ENCODE data around the gene MAP7D3.
"Not testable (repeated sequence)": the region's sequence is repeated elsewhere in the genome, so short reads cannot be mapped to it uniquely, and the experiment has no call there.

MAP7D3 gene

DNA sequence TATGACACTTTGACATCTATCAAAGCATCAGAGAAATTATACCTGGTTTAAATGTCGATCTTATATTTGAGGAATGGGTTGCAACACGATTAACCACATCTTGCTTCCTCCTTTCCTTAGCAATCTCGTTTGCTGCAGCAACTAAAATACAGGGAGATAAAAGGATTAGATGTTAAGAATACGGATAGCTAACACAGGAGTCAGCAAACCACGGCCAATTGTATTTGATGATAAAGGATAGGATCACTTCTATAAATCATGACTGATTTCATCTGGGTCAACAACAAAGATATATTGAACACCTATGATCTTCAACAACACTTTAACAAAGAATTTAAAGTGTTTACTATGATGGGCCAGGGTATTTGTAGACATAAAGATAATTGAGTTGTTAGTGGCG lies 5.0 kb downstream of the MAP7D3 start:
- no peak for DNase-seq

DNA sequence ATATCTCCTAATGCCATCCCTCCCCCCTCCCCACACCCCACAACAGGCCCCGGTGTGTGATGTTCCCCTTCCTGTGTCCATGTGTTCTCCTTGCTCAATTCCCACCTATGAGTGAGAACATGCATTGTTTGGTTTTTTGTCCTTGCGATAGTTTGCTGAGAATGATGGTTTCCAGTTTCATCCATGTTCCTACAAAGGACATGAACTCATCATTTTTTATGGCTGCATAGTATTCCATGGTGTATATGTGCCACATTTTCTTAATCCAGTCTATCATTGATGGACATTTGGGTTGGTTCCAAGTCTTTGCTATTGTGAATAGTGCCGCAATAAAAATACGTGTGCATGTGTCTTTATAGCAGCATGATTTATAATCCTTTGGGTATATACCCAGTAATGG lies 13.4 kb downstream of the MAP7D3 start:
- not testable (repeated sequence) for DNase-seq

DNA sequence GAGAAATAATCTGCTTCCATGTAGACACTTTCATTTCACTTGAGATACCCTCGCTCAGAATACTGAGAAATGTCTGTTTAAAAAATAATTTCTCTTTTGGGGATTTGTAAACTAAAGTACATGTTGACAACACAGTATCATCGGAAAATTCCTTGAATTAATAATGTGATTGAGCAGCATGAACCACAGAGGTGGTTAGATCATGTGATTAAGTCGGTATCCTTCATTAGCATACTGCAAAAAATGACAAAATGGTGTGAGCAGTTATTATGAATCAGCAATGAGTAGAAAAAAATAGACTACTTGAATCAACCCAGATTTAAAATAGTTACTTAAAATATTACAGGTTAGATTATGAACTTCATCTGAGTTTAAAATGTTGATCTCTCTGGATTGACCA lies 14.1 kb downstream of the MAP7D3 start:
- no peak for DNase-seq

DNA sequence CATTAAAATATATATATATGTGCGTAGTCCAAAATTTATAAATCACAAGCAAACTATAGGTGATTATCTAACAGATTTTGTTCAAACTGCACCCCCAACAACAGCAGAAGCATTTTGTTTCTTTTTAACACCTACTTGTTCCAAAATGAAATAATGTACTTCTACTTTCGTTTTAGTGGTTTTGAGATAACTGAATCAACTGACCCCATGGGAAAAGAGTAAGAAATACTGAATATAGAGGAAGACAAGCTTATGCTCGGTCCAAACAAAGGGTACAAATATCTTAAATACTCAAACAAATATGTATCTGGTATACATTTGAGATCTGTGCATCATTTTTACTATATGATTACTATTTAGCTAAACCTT lies 22.4 kb downstream of the MAP7D3 start:
- no peak for DNase-seq

DNA sequence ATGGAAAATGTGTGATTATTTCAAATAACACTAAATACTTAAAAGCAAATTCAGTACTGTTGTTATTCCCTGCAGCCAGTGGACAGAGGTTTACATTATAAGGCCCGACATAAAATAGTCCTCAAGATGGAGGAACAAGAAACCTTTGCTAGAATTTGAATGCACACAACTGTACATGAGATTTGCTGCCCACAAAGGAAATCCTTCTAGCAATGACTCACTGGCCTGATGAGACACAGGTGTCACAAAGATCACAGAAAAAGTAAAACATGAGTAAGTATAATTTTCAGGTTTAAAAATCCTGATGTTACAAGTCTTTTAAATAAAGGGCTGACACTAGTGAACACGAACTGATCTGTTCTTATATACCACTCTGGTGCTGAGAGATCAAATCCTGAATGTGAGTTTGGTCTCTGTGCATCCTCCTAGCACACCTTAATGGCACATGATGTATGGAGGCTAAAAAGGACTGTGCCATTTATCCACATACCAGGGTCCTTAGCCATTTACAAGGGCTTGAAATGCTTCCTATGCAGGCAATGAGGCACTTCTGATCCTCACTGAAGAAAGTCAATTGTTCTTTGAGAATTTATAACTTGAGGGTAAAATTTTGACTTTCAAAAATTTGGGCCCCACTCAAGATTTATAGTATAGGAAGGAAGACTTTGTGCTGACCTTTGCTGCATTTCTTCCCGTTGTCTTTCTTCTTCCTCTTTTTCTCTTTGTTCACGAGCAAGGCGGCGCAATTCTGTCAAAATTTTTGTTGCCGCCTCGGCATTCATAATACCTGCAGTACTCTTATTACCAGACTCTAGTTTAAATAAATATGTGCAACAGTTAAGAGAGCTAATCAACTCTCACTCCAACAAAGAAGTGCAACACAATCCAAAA lies 23.0 kb downstream of the MAP7D3 start:
- DNase-seq, result no peak

DNA sequence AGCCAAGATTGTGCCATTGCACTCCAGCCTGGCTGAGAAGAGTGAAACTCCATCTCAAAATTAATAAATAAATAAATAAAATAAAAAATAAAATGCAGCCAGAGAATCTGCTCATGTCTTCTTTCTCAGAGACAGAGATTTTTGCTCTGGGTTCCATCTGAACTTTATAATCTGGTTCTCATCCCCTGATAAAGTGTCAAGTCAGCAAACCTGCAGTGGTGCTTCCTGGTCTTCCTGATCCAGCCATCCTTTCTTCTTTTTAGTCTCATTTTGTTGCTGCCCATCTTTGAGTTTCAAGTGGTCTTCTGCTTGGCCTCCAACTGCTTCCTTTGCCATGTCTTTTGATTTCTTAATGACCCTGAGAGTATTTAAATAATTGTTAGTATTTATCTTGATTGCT lies 24.1 kb downstream of the MAP7D3 start:
- DNase-seq, result no peak

DNA sequence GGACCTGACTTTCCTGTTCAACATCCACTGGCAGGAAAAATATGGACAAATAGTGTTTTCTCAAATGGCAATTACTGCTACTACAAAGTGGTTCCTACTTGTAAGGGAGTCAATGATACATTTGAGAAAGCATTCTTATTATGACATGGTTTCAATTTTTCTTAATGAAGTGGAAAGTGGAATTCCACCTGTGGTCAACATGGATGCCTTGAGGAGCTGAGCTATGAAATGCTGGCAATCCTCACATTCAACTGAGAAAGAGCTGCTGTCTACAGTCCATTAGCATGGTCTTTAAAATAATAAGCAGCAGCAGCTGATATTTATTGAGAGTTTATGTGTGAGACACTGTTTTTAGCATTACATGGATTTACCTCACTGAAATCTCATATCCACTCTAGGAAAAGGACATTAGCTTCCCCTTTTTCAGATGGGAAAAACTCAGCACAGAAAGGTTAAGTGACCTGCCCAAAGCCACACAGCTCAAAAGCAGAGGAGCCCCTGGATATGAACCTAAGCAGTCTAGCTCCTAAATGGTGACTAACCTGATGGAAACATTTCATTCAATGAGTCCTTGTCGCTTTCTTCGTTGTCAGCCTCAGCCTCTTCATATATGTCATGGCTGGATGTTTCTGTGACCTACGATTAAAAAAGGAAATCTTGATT lies 29.2 kb downstream of the MAP7D3 start:
- no peak for DNase-seq

DNA sequence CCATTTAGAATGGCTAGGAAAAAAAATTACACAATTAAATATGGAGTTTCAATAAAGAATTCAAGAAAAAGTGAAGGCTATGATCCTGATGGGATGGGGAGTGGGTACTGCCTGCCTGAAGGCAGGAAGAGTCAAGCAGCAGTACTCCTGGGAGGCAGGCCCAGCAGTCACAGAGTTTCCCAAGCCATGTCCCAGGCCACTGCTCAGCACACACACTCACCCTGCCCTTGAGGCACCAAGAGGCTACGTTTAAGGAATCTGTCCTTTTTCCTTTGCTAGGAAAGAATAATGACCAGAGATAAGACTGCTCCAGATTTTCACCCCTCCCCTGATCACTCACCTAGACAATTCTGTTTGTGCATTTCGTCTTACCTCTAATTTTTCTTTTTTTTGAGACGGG lies 30.2 kb downstream of the MAP7D3 start:
- DNase-seq, result no peak

DNA sequence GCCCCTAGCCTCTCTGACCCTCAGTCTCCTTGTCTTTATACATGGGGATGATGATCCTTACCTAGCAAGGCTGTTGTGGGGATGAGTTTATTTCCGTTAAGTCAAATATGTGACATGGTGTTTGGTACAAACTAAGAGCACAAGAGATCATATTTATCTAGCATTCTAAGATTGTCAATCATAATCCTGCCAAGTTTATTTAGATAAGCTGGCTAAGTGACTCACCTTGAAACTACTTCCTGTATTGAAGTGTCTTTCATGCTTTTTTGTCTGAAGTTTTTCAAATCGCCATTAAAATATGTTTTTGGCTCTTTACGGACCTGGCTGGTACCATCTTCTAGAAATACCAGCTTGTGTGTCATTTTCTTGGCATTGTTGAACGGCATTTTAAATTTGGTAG lies 30.7 kb downstream of the MAP7D3 start:
- no peak for DNase-seq

DNA sequence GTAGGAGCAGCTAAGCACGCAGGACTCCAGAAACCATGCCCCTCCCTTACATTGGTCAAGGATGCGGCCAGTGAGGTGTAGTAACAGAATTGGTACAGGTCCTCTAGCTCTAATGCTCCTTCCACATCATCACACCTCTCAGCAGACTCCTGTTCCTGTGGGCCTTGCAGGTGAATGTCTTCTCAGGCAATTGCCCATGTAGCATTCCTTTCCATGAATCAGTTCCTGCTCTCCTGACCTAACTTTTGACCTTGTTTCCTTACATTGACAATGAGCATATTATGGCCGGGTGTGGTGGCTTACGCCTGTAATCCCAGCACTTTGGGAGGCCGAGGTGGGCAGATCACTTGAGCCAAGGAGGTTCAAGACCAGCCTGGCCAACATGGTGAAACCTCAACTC lies 31.3 kb downstream of the MAP7D3 start:
- DNase-seq, result no peak

DNA sequence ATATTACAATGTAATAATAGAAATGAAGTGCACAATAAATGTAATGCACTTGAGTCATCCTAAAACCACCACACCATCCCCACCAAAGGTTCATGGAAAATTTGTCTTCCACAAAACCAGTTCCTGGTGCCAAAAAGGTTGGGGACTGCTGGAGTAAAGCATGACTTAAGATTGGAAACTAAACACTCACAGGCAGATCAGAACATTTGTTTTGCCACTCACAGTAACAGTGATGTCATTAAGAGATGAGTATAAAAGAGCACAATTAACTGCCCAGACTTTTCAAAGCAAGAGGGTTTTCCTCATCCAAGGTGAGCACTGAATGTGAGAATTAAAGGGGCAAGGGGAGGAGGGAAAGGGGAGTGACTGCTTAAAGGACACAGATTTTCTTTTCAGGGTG lies 35.6 kb downstream of the MAP7D3 start:
- no peak for DNase-seq

DNA sequence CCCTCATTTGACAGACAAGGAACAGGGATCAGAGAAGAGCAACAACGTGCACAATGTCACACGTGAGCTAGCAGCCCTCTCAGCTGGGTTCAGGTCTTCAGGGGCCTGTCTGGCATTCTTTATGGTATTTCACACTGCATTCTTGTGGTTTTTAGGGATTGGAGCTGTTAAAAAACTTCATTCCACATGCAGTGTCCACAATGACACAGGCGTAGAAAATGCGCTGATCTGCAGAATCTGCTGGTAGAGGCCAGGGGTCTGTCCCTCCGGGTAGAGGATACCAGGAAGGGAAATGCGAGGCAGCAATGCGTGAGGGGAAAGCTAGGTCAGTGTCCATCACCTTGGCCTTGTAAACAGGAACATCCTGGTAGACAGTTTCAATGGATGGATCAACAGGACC lies 36.6 kb downstream of the MAP7D3 start:
- DNase-seq, result no peak

DNA sequence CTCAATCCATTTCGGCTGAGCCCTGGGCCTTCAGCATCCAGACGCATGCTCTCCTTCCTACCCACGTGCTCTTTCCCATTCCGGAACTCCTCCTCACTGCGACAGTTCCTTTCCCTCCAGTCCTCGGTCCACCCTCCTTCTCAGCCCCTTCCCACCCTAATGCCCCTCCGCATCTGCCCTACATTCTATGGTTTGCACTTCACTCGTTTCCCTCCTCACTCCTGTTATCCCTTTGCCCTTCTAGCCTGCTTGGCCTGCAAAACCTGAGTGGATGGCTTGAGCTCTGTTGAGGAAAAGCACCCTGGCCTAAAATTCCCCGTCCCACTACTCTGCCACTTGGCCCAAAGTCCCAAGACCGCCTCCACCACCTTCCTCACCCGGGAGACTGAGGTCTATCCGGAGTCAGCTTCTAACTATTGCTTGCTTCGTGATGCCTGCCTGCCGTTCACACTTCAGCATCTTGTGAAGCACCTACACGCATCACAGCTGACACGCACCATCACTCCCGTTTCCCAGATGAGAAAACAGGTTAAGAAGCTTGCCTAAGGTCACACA lies 38.6 kb downstream of the MAP7D3 start:
- DNase-seq, result no peak

DNA sequence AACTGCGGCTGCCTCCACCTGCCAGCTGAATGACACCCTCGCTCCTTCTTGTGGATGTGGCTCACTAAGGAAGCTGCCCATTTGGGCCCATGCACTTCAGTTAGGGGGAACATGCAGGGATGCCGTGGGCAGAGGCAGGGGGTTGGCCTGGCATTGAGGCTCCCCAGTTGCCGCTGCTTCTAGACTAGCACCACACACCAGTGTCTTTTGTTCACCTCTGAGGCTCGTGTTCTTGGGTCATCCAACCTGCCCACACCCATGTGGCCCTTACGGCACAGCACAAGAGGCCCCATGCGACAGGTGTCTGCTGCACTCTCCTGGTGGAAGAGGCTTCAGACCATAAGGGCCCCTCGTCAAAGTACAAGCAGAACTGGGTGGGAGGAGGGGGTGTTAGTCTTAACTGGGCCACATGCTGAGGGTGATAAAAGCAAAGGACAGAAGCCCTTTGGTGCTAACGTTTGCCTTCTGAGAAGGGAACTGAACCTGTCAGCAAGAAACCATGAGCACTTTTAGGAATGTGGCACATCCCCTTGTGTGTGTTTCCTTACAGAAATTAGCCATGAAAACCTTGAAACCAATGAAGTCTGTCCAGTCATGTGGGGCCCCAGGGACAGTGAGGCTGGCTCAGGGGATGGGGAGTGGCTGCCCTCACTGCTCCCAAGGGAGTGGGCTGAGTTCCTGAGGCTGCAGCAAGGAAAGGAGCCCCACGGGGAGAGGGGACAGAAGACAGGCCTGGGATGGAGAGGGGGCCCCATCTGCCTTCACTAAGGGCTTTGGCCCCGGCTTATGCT lies 39.2 kb downstream of the MAP7D3 start:
- DNase-seq, result no peak

DNA sequence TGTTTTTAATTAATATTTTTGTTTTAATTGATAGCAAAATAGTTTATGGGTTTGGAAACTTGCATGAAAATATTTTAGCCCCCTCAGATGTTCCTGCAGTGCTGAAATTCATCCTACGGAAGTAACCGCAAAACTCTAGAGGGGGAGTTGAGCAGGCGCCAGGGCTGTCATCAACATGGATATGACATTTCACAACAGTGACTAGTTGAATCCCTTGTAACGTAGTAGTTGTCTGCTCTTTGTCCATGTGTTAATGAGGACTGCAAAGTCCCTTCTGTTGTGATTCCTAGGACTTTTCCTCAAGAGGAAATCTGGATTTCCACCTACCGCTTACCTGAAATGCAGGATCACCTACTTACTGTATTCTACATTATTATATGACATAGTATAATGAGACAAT lies 40.4 kb downstream of the MAP7D3 start:
- DNase-seq, result no peak

DNA sequence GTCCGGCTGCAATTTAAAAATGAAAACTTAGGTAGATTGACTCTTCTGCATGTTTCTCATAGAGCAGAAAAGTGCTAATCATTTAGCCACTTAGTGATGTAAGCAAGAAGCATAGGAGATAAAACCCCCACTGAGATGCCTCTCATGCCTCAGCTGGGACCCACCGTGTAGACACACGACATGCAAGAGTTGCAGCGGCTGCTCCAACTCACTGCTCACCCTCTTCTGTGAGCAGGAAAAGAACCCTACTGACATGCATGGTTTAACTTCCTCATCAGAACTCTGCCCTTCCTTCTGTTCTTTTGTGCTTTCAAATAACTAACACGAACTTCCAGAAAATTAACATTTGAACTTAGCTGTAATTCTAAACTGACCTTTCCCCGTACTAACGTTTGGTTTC lies 41.0 kb downstream of the MAP7D3 start:
- DNase-seq, result no peak

DNA sequence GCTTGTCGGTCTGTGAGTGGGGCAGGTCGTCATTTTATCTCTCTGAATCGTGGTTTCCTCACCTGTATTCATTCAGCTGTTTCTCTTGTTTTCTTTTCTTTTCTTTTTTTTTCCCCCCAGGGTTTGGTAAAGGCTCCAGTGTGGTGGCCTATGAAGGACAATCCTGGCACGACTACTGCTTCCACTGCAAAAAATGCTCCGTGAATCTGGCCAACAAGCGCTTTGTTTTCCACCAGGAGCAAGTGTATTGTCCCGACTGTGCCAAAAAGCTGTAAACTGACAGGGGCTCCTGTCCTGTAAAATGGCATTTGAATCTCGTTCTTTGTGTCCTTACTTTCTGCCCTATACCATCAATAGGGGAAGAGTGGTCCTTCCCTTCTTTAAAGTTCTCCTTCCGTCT lies 41.4 kb downstream of the MAP7D3 start:
- no peak for DNase-seq

DNA sequence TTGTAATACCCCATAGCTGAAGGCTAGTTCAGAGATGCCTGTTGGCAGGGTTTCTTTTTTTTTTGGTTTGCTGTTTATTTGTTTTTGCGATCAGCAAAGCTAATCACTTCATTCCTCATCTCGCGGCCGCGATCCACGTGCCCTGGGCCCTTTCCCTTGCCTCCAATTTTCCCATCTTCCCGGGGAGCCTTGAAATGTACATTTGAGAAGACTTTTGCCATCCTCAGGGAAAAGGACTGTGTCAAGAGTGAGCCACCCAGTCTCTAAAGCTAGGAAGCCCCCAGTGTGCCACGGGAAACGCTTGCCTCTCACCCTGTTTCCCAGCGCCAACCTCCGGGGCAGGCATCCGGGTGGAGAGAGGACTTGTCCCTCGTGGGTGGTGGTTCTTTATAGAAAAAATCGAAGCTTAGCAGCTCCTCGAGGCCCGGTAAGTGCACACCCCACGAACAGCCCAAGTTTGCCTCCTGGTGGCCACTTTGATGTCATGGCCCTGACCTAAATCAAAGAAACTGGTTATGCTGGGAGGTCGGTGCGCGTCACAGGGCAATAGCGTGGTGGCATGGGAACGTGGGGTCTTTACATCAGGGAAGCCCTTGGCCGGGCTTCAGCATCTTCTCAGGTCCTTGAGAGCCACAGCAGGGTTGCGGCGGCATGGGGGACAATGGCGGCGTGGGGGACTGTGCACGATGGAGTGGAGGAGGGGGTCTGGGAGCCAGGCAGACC lies 42.0 kb downstream of the MAP7D3 start:
- DNase-seq, result peak; percentile 26

DNA sequence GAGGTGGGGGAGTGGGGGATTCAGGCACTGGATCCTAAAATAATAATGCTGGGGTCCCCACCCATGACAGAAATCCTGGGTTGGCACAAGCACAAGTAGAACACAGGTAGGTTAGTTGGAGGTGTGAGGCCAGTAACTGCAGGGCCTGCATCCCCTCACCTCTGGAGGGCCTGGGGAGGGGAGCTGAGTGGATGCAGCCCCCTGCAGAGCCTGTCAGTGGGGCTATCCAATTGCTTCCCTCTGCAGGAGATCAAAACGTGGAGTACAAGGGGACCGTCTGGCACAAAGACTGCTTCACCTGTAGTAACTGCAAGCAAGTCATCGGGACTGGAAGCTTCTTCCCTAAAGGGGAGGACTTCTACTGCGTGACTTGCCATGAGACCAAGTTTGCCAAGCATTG lies 43.7 kb downstream of the MAP7D3 start:
- no peak for DNase-seq

DNA sequence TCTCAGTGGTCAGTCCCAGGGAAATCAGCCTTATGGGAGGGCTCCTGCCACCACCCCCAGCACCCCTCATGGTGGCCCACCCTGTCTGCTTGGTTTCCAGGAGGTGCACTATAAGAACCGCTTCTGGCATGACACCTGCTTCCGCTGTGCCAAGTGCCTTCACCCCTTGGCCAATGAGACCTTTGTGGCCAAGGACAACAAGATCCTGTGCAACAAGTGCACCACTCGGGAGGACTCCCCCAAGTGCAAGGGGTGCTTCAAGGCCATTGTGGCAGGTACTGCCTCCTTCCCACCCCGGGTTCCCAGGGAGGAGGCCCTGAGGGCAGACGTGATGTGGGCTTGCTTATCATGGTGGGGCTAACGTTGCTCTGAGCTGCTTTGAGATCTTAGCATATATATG lies 44.3 kb downstream of the MAP7D3 start:
- no peak for DNase-seq

DNA sequence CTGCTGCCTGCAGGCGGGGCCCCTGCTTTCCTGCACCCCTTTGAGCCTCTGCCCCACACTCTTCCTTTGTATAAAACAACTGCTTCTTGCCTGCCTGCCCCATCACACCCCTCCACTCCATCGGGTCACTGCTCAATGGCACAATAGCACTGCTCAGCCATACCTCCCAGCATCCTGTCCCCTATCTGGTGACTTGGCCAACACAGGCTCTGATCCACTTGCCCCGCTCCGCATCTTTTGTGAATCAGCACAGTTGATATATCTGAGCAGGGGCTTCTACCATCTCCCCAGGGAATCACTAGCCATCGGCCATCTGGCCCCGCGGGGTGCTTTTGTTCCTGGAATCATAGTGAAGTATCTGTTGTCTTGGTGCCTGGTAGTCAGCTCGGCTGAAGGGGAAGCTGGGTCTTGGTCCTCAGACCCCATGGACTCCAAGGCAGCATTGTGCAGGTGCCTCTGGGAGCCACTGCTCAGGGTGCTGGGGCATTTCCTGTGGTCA lies 45.3 kb downstream of the MAP7D3 start:
- no peak for DNase-seq

DNA sequence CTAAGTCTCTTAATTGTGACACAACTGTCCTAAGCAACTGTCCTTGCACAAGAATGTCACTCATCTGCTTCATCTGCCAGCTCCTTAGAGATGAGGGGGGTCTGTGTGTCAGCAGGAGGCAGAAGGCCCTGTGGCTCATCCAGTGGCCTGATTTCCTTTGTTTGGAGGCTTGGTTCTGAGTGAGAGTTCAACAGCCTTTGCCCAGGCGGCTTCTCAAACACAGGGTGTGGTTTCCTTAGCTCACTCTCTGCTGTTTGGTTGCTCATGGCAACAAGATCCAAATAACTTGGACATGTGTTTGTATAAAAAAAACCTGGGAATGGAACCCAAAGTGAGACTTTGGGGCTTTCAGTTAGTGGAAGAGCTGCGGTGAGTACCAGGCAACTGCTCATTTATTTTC lies 46.6 kb downstream of the MAP7D3 start:
- no peak for DNase-seq

DNA sequence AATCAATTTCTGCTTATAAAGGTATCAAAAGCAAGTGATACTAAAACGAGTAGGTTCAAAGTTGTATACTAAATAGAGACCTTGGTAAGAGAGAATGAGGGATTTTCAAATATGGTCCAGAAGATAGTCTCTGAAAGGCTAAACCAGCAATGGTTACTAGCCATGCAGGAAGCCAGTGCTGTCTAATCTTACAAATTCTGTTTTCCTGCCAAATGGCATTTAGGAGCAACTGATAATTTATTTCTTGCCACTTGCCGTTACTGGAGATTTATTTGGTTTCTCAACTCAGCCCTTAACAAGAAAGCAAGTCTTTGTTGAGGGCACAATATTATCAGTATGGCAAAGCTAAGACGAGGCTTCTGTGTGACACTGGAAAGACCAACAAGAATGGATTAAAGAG lies 47.2 kb downstream of the MAP7D3 start:
- no peak for DNase-seq

Data from stimulated activated CD8-positive, alpha-beta memory T cell treated with anti-CD3 and anti-CD28 coated beads, Interleukin-4, amount 100 ng/mL, for 48 hours (primary cell).